A549 (cell line): ENCODE data around the gene MYOT.

Experiments used
- CBX2 ChIP-seq: fragments of 200-600 bp; sonication (generic); IDR thresholded peaks from 2 replicates; pipeline ENCODE4 v1.6.1; 2016; ENCODE audit warnings: low read depth, mild to moderate bottlenecking, borderline replicate concordance
- EHMT2 ChIP-seq: fragments of 200-600 bp; sonication (generic); IDR thresholded peaks from 2 replicates; pipeline ENCODE4 v1.6.1; 2016; ENCODE audit warnings: antibody characterized with exemption, low read depth, mild to moderate bottlenecking, moderate library complexity
- EP300 ChIP-seq, 2 experiments: fragments of >200 bp; sonication (Bioruptor Twin); formaldehyde crosslinking; IDR thresholded peaks; 2 replicates in 1 of 2; 3 replicates in 1 of 2; pipeline ENCODE4 v1.6.1; 2016 to 2017
- KDM1A ChIP-seq: fragments of 200-600 bp; sonication (generic); IDR thresholded peaks from 2 replicates; pipeline ENCODE4 v1.6.1; 2016; ENCODE audit warnings: low read depth, mild to moderate bottlenecking
- MYC ChIP-seq: IDR thresholded peaks from 2 replicates; pipeline ENCODE4 v1.6.1; 2012; ENCODE audit warnings: mild to moderate bottlenecking, inconsistent platforms, low read length, improper control_type of control experiment, borderline replicate concordance
- POLR2A ChIP-seq: IDR thresholded peaks from 2 replicates; pipeline ENCODE4 v1.6.1; 2012; ENCODE audit warnings: mild to moderate bottlenecking, low read length
- POLR2AphosphoS2 ChIP-seq: conservative IDR thresholded peaks from 2 replicates; pipeline ENCODE4 v1.6.1; 2012; ENCODE audit warnings: low read length, improper control_type of control experiment, inconsistent platforms
- RAD21 ChIP-seq, 2 experiments: fragments of >200 bp in 1 of 2; sonication (Bioruptor Twin) in 1 of 2; formaldehyde crosslinking in 1 of 2; IDR thresholded peaks in 1 of 2; conservative IDR thresholded peaks in 1 of 2; 2 replicates in 1 of 2; 3 replicates in 1 of 2; pipeline ENCODE4 v1.6.1; 2012 to 2018; ENCODE audit warnings: inconsistent platforms in 1 of 2
- RARB ChIP-seq: fragments of 250-450 bp; sonication (Bioruptor Pico); IDR thresholded peaks from 2 replicates; pipeline ENCODE4 v1.8.0; 2021; ENCODE audit warnings: mild to moderate bottlenecking, moderate library complexity
- SMC3 ChIP-seq: fragments of >200 bp; sonication (Bioruptor Twin); formaldehyde crosslinking; IDR thresholded peaks from 3 replicates; pipeline ENCODE4 v1.6.1; 2018; ENCODE audit warnings: inconsistent platforms
- TF ChIP-seq, protein P1 (sequence below): fragments of 250-450 bp; sonication (Bioruptor Pico); IDR thresholded peaks from 2 replicates; pipeline ENCODE4 v1.5.0; 2021; ENCODE audit warnings: mild to moderate bottlenecking, moderate library complexity, borderline replicate concordance
- TF ChIP-seq, protein P2 (sequence below): fragments of >200 bp; sonication (Bioruptor Twin); formaldehyde crosslinking; IDR thresholded peaks from 3 replicates; pipeline ENCODE4 v1.5.1; 2016

- TF ChIP-seq EHMT2: no peak
- no peak for TF ChIP-seq MYC
- TF ChIP-seq POLR2A: no peak
- no peak for TF ChIP-seq EP300 (IDR thresholded peaks at IDR 0.05)
- TF ChIP-seq CBX2: no peak
- TF ChIP-seq, protein P1, sequence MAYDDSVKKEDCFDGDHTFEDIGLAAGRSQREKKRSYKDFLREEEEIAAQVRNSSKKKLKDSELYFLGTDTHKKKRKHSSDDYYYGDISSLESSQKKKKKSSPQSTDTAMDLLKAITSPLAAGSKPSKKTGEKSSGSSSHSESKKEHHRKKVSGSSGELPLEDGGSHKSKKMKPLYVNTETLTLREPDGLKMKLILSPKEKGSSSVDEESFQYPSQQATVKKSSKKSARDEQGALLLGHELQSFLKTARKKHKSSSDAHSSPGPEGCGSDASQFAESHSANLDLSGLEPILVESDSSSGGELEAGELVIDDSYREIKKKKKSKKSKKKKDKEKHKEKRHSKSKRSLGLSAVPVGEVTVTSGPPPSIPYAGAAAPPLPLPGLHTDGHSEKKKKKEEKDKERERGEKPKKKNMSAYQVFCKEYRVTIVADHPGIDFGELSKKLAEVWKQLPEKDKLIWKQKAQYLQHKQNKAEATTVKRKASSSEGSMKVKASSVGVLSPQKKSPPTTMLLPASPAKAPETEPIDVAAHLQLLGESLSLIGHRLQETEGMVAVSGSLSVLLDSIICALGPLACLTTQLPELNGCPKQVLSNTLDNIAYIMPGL (CRISPR knock-in tag): no peak
- no peak for TF ChIP-seq RAD21 (conservative IDR thresholded peaks at IDR 0.05 in 1 of 2, IDR thresholded peaks at IDR 0.05 in 1 of 2)
- TF ChIP-seq SMC3: no peak
- TF ChIP-seq, protein P2, sequence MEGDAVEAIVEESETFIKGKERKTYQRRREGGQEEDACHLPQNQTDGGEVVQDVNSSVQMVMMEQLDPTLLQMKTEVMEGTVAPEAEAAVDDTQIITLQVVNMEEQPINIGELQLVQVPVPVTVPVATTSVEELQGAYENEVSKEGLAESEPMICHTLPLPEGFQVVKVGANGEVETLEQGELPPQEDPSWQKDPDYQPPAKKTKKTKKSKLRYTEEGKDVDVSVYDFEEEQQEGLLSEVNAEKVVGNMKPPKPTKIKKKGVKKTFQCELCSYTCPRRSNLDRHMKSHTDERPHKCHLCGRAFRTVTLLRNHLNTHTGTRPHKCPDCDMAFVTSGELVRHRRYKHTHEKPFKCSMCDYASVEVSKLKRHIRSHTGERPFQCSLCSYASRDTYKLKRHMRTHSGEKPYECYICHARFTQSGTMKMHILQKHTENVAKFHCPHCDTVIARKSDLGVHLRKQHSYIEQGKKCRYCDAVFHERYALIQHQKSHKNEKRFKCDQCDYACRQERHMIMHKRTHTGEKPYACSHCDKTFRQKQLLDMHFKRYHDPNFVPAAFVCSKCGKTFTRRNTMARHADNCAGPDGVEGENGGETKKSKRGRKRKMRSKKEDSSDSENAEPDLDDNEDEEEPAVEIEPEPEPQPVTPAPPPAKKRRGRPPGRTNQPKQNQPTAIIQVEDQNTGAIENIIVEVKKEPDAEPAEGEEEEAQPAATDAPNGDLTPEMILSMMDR: no peak
- TF ChIP-seq KDM1A: no peak
- no peak for TF ChIP-seq RARB
- TF ChIP-seq POLR2AphosphoS2: no peak
These were observed at the start of gene MYOT for GRCh38 chr5:137867664-137868063.
